GM12875 (cell line): ENCODE measurements around the gene SLC25A14.

Experiments
- H3K4me3 ChIP-seq: one replicate; pipeline ENCODE4 v1.5.1; 2011; ENCODE audit warnings: low read depth, low read length, control low read depth
- TF ChIP-seq, protein P1 (sequence below): IDR thresholded peaks from 2 replicates; pipeline ENCODE4 v1.5.1; 2011; ENCODE audit warnings: low read depth, mild to moderate bottlenecking, control low read depth, inconsistent platforms, low read length, moderate library complexity, borderline replicate concordance; ENCODE audit not compliant: insufficient read depth

SLC25A14 gene, protein sequence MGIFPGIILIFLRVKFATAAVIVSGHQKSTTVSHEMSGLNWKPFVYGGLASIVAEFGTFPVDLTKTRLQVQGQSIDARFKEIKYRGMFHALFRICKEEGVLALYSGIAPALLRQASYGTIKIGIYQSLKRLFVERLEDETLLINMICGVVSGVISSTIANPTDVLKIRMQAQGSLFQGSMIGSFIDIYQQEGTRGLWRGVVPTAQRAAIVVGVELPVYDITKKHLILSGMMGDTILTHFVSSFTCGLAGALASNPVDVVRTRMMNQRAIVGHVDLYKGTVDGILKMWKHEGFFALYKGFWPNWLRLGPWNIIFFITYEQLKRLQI

DNA sequence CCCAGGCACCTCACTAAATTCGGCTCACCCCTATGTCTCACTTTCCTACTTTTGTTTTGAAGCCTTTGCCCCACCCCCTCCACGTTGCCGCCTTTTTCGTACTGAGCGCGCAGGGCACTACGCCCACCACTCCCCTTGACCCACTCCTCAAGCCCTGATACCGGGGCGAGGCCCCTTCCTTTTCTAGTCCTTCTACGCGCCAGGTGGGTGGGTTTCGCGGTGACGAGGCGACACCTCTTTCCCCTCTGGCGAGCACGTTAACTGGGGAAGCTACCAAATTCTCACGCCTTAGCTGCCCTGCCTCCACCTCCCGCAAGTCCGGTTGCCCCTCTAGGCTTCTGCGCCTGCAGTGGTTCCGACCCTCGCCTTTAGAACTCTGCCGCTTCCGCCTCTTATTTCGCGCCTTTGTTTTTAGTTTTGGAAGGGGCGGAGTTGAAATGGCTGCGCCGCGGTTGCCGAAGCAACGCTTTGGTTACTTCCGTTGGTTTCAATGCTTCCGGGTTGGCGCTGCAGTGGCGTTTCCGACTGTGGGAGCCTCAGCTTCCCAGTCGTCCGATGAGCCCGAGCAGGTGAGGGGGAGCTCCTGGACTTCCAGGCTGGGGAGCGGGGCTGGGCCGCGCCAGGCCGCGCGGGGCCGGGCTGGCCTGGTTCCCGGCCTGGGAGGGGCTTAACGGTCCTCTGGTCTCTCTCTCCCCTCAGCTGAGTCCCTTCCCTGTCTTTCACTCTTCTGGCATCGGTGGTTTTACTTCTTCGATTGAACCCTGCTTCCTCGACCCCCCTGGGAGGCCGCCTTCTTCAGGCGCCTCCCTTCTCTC is at the start of gene SLC25A14:
Gene SLC25A14 (plus strand): TSS at position 512 of the 815 bp plus-strand sequence. CDS start 360 bp downstream, outside the sequence.
- TF ChIP-seq, protein P1, sequence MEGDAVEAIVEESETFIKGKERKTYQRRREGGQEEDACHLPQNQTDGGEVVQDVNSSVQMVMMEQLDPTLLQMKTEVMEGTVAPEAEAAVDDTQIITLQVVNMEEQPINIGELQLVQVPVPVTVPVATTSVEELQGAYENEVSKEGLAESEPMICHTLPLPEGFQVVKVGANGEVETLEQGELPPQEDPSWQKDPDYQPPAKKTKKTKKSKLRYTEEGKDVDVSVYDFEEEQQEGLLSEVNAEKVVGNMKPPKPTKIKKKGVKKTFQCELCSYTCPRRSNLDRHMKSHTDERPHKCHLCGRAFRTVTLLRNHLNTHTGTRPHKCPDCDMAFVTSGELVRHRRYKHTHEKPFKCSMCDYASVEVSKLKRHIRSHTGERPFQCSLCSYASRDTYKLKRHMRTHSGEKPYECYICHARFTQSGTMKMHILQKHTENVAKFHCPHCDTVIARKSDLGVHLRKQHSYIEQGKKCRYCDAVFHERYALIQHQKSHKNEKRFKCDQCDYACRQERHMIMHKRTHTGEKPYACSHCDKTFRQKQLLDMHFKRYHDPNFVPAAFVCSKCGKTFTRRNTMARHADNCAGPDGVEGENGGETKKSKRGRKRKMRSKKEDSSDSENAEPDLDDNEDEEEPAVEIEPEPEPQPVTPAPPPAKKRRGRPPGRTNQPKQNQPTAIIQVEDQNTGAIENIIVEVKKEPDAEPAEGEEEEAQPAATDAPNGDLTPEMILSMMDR, result no peak
- peak within 1 kb of the TSS; percentile 82 for H3K4me3 ChIP-seq

DNA sequence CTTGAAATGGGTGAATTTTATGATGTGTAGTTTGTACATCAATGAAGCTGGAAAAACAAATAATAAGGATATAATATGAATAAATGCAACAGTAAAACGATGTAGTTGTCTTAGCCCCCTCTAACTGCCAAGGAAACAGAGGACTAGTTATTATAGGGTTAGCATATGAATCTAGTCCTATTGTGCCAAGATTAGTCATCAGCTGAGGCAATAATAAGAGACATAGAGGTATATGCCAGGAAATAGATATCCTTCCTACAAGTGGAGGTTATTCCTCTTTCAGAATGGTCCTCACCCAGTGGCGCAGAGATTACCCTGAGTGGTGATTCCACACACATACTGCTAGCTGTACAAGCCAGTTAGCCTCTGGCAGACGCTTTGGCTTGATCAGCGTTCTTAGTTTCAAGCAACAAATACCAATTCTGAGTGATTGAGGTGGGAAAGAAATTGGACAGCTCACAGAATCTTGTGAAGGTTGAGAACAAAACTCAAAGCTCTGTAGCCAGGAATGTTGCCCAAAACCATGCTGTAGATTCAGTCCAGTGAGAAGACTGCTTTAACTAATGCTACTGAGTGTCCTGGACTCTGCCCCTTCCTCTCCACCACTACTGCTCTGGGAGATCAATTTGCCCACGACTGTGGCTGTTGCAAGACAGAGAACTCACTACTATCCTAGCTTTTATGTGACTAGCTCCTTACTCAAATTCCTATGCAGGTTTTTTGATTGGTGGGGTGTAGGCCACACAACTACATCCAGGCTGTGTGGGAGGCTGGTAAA is 44.0 kb upstream of the SLC25A14 start:
- TF ChIP-seq, protein P1, result no peak
- H3K4me3 ChIP-seq, result no peak overlapping the region

DNA sequence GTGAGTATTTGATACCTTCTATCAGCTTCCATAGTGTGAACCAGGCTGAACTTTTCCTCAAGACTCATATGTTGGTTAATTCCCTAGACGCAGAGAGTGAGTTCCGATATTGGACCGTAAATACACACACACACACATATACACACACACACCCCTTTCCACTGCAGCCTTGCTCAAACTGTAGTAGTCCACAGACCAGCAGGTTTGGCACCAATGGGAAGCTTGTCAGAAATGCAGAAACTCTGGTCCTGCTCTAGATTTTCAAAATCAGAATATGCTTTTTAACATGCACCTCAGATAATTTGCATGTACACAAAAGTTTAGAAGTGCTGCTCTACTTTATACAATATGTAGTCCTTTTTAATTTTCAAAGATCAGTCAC is 43.4 kb upstream of the SLC25A14 start:
- TF ChIP-seq, protein P1, result no peak
- no peak overlapping the region for H3K4me3 ChIP-seq

DNA sequence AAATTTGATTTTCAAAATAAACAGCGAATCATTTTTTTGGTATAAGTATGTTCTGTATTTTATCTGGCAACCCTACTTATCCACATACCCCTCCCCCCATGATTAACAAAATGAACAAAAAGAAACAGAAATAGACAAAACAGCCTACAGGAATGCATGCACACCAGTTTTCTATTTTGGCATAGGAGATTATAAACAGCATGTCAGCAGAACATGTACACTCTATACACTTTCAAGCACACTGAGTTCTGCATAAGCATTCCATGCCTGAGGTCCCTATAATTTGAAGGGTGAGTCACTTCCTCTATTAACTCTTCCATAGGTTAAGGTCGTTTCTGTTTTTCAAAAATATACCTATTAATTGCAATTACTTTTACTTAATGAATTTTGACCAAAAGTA is 43.0 kb upstream of the SLC25A14 start:
- TF ChIP-seq, protein P1, result no peak
- H3K4me3 ChIP-seq, result no peak overlapping the region

DNA sequence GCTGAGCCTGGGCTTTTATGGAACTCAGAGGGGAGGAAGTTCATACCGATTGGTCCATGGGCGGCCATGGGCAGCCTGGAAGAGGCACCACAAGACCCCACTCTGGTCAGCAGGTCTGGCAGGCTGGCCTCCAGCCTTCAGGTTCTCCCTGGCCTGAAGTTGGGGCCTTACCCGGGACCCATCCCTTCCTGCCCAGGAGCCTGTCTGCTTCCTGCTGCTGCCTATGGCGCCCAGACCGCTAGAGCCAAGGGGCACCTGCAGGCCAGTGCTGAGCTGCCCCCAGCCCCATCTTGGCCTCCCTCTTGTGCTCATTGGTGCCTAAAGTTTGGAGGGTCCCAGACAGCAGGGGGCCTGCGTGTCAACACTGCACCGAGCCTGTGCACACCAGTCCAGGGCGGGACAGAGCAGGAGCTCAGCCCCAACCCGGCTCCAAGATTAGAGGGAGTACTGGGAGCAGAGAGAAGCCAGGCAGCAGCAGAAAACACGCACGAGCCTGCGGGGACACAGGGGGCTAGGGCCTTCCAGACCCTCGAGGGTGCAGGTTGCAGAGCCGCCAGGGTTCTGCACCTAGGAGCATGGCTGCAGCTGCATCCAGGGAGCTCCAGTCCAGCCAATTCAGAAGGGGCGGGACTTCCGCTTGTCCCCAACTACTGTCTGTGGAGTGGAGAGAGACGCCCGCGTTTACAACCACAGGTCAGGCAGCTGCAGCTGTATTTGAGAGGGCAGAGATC is 40.3 kb upstream of the SLC25A14 start:
- no peak overlapping the region for H3K4me3 ChIP-seq
- TF ChIP-seq, protein P1, result no peak

DNA sequence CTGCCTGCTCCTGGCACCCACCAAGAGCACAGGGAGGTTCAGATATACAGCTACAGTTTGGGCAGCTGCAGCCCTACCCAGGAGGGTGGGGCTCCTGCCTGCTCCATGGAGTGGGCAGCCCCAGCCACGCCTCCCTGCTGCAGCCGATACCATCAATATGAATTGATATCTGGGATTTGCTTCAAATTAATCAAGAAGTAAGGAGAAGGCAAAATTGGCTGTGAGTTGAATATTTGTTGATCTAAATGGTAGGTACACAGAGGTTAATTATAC is 39.8 kb upstream of the SLC25A14 start:
- no peak overlapping the region for H3K4me3 ChIP-seq
- TF ChIP-seq, protein P1, result no peak
